H1 (cell line): Measurements from ENCODE around the gene HMG20A. TPM values are rescaled to one million over a fixed set of nuclear protein-coding genes. Genes with fewer than 3 reads are reported as not detected.

Source experiments
- EGR1 ChIP-seq: IDR thresholded peaks from 2 replicates; pipeline ENCODE4 v1.6.1; 2011; ENCODE audit warnings: low read depth, low read length, borderline replicate concordance
- EZH2 ChIP-seq: fragments of 200-600 bp; sonication (generic); IDR thresholded peaks from 2 replicates; pipeline ENCODE4 v1.7.1; 2012; ENCODE audit warnings: low read depth, mild to moderate bottlenecking, moderate library complexity, low read length, inconsistent platforms; ENCODE audit not compliant: severe bottlenecking
- MAFK ChIP-seq: IDR thresholded peaks from 2 replicates; pipeline ENCODE4 v1.6.1; 2012; ENCODE audit warnings: low read depth, mild to moderate bottlenecking, improper control_type of control experiment, low read length
- POU5F1 ChIP-seq: IDR thresholded peaks from 2 replicates; pipeline ENCODE4 v1.6.1; 2011; ENCODE audit warnings: low read depth, mild to moderate bottlenecking, low read length, moderate library complexity
- TAF7 ChIP-seq: optimal IDR thresholded peaks from 2 replicates; pipeline ENCODE3; 2011; ENCODE audit warnings: low read depth, mild to moderate bottlenecking, inconsistent platforms, low read length, moderate library complexity, borderline replicate concordance
- polyA plus RNA-seq, 7 experiments: library from polyadenylated mRNA; depleted of rRNA in 3 of 7; stranded (reverse) in 5 of 7; unstranded in 2 of 7; fragments of >200 nt in 5 of 7; fragments of 200-250 nt in 2 of 7; gene quantifications; 1 replicate in 5 of 7; 2 replicates in 1 of 7; 4 replicates in 1 of 7; pipeline versions ENCODE4 v1.2.1 to v1.2.3, GENCODE V29; 2011 to 2013; ENCODE audit warnings: missing spikeins in 2 of 7, mixed read lengths in 2 of 7
- total RNA-seq: library from RNA; stranded (reverse); fragmentation: NEBNext Ultra II Directional; extraction: Animal tissue kit (Norgen Biotek cat#: 25700); gene quantifications from 2 replicates; pipeline ENCODE4 v1.2.1, GENCODE V29; 2021

The HMG20A gene
- total and polyA plus RNA-seq, 2 of the 8 experiments (the other 6 are each of a cell fraction or from before 2014, with no cell fraction given), result 52.1 to 59.7 TPM

- TF ChIP-seq MAFK (no peak), TAF7 (no peak), EGR1 (no peak), POU5F1 (no peak), EZH2 (no peak)
These were observed 95.4 kb downstream of the HMG20A start (continued) for GRCh38 chr15:77516076-77516475.
